GM19351 (cell line): Measurements from ENCODE around the gene PCDHGC5.

Source experiments
- ATAC-seq: cut with Tn5 transposase; IDR thresholded peaks from one replicate; pipeline ENCODE4 v1.9.1; 2021; ENCODE audit warnings: mild to moderate bottlenecking, moderate library complexity; ENCODE audit not compliant: unreplicated experiment

Gene PCDHGC5

GRCh38 chr5:141488591-141489561 lies at the start of gene PCDHGC5:
Gene PCDHGC5, plus strand, starts transcription at chr5:141489081. Its CDS starts 160 bp downstream, at chr5:141489241.
- no peak for ATAC-seq

DNA sequence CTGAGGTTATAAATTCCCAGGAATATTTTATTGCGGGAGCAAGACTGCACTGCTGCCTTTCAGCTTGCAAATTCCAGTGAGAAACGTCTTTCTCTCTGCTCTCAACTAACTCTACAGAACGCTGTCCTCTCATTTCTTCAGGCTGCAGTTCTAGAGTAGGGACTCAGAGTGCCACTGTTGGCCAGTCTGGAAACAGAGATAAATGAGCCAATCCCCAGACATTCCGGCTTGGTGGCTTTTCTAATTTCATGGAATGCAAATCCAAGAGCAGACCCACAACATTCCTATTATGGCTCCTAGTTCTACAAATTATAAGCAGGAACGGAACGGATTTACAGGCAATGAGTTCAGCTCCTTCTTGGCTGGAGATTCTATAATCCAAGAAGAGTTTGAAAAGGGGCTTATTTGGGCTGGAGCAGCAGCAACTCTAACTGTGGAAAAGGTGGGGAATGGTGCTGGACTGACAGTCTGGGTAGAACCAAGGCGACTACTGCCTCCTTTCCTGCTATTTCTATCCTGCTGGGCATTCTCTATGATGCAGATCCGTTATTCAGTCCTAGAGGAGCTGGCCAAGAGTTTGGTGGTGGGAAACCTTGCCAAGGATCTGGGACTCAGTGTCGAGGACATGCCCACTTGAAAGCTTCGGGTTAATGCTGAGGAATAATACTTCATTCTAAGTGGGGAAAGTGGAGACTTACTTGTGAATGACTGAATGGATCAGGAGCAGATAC lies 49.3 kb upstream of the PCDHGC5 start:
- no peak for ATAC-seq

DNA sequence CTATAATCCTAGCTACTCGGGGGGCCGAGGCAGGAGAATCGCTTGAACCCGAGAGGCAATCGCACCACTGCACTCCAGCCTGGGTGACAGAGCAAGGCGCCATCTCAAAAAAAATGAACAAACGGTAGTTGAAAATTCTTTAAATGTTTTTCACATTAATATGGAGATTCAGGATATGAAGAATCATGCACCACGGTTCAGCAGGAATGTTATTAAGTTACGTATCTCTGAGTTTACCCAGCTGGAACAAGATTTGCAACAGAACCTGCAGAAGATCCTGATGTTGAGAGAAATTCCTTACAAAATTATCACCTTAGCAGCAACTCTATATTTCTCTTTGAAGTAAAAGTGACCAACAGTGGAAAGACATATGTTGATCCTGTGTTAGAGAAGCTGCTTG lies 48.5 kb upstream of the PCDHGC5 start:
- ATAC-seq = no peak

GRCh38 chr5:141441571-141442170 lies 47.2 kb upstream of the PCDHGC5 start:
- ATAC-seq = no peak

- ATAC-seq = no peak
Measured at GRCh38 chr5:141465351-141465750, 23.5 kb upstream of the PCDHGC5 start.

DNA sequence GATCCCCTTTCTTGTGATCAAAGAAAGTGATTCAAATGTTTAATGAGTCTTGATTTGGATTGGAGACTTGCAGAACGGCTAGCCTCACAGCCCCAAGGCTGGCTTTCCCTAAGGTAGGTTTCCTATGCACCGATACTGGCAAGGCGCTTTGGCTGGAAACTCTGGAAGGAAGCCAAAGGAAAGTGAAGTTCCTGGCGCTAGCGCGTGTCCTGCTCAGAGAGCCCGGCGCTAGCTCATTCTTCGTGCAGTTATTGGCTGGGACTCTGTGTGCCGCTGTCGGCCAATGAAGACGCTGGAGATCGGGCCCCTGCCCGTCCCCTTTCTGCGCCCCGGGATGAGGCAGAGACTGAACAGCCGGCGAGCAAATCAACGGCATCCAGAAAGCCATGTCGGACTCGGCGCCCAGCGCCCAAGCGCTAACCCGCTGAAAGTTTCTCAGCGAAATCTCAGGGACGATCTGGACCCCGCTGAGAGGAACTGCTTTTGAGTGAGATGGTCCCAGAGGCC lies 13.2 kb upstream of the PCDHGC5 start, which contains the start of gene PCDHGC3:
PCDHGC3 (plus strand) TSS at position 342 of the 507 bp plus-strand sequence; CDS start at position 493, 151 bp downstream.
- peak; percentile 96 for ATAC-seq

GRCh38 chr5:141476132-141476911 lies 12.6 kb upstream of the PCDHGC5 start:
- peak; percentile 31 for ATAC-seq

- no peak for ATAC-seq
Measured at GRCh38 chr5:141477044-141477575, 11.8 kb upstream of the PCDHGC5 start.

DNA sequence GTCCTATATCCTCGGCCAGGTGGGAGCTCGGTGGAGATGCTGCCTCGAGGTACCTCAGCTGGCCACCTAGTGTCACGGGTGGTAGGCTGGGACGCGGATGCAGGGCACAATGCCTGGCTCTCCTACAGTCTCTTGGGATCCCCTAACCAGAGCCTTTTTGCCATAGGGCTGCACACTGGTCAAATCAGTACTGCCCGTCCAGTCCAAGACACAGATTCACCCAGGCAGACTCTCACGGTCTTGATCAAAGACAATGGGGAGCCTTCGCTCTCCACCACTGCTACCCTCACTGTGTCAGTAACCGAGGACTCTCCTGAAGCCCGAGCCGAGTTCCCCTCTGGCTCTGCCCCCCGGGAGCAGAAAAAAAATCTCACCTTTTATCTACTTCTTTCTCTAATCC lies 11.1 kb upstream of the PCDHGC5 start:
- no peak for ATAC-seq

GRCh38 chr5:141478321-141478945 lies 10.4 kb upstream of the PCDHGC5 start:
- no peak for ATAC-seq

- no peak for ATAC-seq
Measured at GRCh38 chr5:141479776-141480175, 9.1 kb upstream of the PCDHGC5 start.

DNA sequence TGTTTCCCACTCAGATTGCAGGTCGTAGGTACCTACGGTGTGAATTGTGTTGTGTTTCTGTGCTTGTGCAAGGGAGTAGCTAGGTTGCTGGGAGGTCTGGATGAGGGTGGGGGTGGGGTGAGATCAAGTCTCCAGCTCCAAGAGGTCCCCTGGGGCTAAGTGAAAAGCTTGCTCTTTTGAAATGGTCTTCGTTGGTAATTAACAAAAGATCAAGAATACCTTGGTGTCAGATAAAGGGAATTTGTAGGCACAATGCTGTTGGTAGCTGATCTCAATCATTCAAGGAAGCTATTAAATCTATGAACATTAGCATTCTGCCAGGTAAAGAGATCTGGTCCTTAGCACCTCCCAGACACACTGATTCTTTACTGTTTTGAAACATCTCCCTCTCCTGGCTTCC lies 5.0 kb upstream of the PCDHGC5 start:
- no peak for ATAC-seq

DNA sequence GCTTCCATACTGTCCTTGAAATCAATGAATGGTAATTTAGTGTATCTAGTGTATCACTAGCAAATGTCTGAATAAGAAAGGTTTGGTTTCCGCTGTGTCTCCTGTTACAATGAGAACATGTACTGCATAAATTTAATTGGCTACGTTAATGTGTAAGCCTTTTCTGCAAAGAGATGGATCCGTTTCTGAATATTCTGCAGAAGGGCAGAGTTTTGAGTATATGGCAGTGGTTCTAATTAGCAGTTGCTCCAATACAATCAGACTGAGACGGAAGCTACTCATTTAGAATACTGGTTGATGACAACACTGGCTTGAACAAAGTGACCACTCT lies 4.6 kb upstream of the PCDHGC5 start:
- no peak for ATAC-seq

GRCh38 chr5:141484641-141485311 lies 4.1 kb upstream of the PCDHGC5 start, which contains the start of gene PCDHGC4:
Gene PCDHGC4, plus strand, starts transcription at chr5:141485030. Its CDS starts 144 bp downstream, at chr5:141485174.
- peak; percentile 37 for ATAC-seq

GRCh38 chr5:141485321-141486055 lies 3.4 kb upstream of the PCDHGC5 start:
- no peak for ATAC-seq

- no peak for ATAC-seq
Measured at GRCh38 chr5:141486091-141486490, 2.8 kb upstream of the PCDHGC5 start.

DNA sequence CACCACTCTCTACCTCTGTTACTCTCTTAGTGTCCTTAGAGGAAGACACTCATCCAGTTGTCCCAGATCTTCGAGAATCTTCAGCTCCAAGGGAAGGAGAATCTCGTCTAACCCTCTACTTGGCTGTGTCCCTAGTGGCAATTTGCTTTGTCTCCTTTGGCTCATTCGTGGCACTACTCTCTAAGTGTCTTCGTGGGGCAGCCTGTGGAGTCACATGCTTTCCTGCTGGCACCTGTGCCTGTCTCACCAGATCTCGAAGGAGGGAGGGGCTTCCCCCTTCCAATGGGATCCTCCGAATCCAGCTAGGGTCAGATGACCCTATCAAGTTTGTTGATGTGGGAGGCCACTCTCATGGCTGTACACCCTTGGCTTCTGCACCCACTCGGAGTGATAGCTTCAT lies 1.8 kb upstream of the PCDHGC5 start:
- no peak for ATAC-seq

DNA sequence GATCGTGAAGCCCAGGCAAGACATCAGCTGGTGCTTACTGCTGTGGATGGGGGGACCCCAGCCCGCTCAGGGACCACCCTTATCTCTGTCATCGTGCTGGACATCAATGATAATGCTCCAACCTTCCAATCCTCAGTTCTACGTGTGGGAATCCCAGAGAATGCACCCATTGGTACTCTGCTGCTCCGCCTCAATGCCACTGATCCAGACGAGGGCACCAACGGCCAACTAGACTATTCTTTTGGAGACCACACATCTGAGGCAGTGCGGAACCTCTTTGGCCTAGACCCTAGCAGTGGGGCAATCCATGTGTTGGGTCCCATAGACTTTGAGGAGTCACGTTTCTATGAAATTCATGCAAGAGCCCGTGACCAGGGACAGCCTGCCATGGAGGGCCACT lies 960 bp downstream of the PCDHGC5 start:
- no peak for ATAC-seq
